Stimulated activated CD8-positive, alpha-beta memory T cell treated with anti-CD3 and anti-CD28 coated beads, Interleukin-15, amount 100 ng/mL, for 4 hours (primary cell): Measurements from ENCODE around the gene ARPC1A.
"Not testable (repeated sequence)": the region's sequence is repeated elsewhere in the genome, so short reads cannot be mapped to it uniquely, and the experiment has no call there.

Source experiments
- DNase-seq, 2 donors: peaks; one replicate each; pipeline ENCODE4 v3.0.0-alpha.2; 2020; ENCODE audit warnings: low read depth in 2 of 2

ARPC1A gene

GRCh38 chr7:99369767-99370391 is 44.2 kb downstream of the ARPC1A start:
- no peak for DNase-seq

DNA sequence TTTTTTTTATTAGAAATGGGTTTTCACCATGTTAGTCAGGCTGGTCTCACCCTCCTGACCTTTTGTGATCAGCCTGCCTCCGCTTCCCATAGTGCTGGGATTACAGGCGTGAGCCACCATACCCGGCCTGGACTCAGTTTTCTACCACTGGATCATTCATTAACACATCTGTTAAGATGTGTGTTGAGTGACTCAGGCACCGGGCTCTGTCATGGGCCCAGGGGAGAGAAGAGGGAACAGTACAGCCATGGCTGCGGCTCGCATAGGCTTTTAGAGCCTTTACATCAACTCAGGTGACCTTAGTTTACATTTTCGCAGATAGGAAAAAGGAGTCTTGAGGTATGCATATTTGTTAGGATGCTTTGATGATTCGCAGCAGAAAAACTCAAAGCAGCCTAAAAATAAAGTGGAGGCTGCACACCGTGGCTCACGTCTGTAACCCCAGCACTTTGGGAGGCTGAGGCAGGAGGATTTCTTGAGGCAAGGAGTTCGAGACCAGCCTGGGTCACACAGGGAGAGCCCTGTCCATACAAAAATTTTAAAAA is 45.8 kb downstream of the ARPC1A start:
- DNase-seq, result no peak

- DNase-seq, result no peak
Measured at GRCh38 chr7:99372275-99373090, 46.8 kb downstream of the ARPC1A start.

DNA sequence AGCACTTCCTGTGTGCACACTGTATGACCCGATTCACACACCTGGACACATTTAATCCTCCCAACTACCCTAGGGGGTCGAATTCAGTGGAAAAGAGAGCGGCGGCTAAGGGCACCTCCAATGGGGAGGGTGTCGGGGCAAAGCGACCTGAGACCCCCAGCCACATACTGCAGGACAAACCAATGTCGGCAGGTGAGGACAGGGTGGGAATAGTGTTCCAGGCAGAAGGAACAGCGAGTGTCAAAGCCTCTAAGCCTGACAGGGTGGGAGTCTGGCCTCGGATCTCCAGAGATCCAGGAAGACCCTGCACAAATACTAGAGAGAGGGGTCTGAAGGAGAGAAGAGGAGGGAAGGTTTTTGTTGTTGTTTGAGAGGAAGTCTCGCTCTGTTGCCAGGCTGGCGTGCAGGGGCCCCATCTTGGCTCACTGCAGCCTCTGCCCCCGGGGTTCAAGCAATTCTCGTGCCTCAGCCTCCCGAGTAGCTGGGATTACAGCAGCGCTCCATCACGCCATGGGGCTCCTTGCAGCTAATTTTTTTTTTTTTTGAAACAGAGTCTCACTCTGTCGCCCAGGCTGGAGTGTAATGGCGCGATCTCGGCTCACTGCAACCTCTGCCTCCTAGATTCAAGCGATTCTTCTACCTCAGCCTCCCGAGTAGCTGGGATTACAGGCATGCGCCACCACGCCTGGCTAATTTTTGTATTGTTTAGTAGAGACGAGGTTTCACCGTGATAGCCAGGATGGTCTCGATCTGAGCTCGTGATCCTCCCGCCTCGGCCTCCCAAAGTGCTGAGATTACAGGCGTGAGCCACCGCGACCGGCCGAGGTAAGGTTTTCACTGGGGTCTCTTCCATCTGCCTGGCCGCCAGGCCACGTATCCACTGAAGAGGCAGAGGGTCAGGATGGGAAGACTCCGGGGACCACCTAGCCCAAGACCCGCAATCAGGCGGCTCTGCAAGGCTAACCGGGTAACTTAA is 47.7 kb downstream of the ARPC1A start:
- DNase-seq, result no peak

DNA sequence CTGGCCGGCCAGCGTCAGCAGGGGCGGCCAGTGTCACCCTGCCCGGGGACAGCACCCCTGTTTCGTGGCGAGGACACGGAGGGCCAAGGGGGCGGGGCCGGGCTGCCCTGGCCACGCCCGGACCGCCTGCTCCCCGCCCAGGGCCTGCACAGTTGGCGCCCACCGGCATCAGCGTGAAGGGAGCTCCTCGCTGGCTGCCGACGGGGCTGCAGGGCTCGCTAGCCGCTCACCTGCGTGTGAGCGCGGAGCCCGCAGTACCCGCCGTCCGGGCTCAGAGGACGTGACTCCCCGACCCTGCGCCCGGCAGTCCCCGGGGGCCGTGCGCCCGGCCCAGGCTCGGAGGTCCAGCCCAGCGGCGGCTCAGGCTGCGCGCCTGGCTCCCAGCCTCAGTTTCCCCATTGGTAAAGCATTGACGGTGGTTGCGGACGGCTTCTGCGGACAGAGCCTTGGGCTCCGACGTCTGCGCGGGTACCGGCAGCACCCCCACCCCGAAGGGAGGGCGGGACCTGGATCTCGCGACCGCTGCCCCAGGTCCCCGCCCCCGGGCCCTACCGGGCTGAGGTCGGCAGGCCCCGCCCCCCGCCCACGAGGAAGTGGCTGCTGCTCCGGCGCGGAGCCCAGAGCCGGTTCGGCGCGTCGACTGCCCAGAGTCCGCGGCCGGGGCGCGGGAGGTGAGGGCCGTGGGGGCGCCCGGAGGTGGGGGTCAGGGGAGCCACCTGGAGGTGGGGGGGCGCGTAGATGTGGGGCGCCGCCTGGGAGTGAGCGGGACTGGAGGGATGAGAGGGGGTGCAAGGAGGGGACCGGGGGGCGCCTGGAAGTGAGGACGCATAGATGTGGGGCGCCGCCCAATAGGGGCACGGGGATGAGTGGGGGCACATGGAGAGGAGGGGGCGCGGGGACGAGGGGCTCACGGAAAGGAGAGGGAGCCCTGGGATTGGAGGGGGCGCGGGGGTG is 48.7 kb downstream of the ARPC1A start, which contains the start of gene ARPC1B:
Gene ARPC1B, plus strand, starts transcription at position 620 of the 954 bp plus-strand sequence. CDS start 10,985 bp downstream, outside the sequence.
- DNase-seq, result peak; percentile 68 to 76

- peak in 1 of 2 donors; percentile 45 for DNase-seq
Measured at GRCh38 chr7:99375070-99375807, 49.5 kb downstream of the ARPC1A start.

DNA sequence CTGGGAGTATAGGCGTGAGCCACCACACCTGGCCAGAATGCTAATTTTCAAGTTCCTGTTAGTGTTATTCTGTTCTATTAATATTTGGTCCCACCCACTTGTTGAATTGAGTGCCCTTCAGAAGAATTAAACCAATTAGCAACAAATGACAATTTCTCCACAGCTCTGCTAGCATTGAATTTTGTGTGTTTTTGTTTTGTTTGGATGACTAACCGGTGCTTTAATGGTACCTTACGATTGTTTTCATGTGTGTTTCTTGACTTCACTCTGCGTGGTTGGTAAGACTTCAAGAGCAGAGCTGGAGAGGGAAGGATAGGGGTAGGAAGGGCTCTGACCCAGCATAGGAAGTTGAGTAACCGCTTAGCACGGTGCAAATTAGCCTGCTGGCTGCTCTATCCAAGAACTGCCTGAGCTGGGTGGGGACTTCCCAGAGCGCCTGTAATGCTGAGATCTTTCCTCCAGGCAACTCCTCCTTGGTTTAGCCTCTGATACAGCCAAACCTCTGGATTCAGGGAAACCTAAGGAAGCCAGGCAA is 53.4 kb downstream of the ARPC1A start:
- DNase-seq, result no peak

GRCh38 chr7:99379693-99380031 is 54.0 kb downstream of the ARPC1A start:
- DNase-seq, result not testable (repeated sequence)

DNA sequence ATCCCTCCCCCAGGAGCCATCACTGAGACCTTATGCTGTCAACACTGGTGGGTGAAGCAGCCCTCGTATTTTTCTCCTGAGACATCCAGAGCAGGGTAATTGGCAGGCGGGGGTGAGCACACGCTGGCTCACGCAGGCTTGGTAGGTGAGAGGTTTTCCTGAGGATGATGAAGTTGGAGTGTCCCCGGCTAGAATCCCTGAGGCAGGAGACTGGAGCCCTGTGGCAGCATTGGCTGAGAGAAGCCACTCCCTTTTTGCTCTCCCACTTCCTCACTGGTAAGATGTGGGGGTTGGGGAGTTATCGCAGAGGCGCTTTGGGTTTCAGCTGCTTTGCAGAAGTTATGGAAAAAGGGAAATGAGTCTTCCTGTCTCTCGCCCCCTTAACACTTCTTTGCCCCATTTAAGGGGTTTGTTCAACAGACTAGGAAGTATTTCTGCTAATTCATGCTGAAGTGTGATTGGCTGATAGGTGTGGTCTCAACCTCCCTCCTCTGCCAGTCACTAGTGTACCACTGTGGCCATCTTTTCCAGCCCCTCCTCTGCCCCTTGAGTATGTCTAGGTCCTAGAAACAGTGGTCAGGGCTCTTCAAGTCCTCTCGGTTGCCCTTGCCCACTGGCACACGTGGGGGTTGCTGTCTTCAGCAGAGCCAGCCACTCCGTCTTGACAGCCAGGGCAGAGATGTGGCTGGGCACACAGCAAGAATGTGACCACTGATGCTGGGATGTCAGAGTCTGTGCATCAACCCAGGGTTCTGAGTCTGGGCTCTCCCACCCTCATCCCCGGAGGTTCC is 54.5 kb downstream of the ARPC1A start:
- DNase-seq, result no peak

GRCh38 chr7:99380823-99381663 is 55.3 kb downstream of the ARPC1A start:
- DNase-seq, result peak; percentile 80 to 90

DNA sequence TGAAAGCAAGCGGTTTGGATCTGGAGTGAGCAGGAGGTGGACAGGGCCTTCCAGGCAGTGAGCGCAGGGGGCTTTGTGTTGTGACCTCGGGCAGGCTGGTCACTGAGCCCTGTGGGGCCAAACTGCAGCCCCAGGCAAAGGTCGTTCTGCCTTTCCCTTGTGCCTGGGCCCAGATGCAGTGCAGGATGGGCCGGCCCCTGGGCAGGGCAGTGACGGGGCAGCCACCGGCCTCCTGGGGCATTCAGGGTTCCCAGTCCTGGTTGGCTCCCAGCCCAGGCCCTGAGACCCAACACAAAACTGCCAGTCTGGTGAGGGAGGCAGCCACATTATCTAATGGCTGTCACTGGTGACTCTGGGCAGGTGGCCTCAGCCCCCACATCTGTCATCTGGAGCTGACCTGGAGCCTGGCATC is 56.0 kb downstream of the ARPC1A start:
- DNase-seq, result no peak

DNA sequence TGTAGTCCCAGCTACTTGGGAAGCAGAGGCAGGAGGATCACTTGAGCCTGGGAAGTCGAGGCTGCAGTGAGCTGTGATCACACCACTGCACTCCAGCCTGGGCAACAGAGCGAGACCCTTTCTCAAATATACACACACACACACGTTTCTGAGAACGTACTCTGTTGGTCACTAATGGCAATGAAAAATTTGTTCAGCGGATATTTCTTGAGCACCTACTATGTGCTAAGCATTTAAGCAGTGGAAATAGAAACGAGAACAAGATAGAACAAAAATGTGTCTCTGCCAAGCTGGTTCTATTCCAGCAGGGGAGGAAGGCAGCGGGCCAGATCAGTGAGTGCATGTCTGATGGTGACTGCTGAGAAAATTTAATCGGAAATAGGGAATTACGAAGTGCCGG is 57.5 kb downstream of the ARPC1A start:
- DNase-seq, result no peak

DNA sequence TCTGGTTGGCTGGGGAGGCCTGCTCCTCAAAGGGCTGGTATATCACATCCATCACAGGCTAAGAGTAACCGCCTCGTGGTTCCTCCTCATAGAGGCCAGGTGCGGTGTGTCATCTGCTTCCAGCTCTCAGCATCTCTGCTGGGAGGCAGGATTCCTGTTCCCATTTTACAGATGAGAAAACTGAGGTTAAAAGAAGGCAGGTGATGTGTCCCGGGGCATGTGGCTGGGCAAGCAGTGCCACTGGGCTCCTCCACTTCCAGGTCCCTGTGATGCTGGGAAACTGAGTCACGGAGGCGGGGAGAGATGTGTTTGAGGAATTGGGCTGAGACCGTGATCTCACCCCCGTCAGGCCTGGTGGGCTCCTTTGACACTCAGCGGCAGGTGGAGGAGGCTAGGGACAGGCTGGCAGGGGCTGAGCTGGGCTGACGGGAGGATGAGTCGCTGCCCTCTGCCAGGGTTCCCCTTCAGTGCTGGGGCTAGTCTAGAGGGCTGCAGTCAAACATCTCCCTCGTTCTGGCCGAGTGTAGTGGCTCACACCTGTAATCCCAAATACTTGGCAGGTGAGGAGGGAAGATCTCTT is 58.2 kb downstream of the ARPC1A start:
- DNase-seq, result no peak

DNA sequence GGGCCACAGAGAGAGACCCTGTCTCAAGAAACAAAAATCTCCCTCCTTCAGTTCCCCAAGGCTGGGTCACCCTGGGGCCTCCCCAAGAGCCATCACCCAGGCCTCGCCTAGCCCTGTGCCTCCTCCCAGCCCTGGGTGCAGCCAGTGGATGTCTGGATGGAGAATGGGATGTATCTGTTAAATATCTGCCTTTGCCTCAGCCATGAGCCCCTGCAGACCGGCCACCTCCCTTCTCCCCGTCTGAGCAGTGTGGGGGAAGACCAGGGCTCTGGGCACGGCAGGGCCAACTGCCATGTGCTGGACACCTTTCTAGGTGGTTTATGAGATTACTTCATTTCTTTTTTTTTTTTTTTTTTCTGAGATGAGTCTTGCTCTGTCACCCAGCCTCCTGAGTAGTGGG is 58.8 kb downstream of the ARPC1A start:
- DNase-seq, result no peak

DNA sequence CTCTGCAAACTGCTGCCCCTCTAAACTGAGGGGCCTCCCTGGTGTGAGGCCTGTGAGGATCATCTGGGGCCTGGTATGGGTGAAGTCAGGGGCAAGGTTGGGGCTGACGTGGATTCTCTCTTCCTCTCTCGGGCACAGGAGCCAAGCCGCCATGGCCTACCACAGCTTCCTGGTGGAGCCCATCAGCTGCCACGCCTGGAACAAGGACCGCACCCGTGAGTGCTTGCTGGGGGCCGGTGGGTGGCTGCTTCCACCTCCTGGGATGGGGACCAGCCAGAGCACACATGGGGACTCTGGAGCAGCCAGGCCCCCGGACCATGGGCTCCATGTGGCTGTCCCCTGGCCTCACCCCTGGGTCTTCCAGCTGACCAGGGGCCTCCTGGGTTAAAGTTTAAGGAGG is 59.9 kb downstream of the ARPC1A start:
- no peak for DNase-seq

DNA sequence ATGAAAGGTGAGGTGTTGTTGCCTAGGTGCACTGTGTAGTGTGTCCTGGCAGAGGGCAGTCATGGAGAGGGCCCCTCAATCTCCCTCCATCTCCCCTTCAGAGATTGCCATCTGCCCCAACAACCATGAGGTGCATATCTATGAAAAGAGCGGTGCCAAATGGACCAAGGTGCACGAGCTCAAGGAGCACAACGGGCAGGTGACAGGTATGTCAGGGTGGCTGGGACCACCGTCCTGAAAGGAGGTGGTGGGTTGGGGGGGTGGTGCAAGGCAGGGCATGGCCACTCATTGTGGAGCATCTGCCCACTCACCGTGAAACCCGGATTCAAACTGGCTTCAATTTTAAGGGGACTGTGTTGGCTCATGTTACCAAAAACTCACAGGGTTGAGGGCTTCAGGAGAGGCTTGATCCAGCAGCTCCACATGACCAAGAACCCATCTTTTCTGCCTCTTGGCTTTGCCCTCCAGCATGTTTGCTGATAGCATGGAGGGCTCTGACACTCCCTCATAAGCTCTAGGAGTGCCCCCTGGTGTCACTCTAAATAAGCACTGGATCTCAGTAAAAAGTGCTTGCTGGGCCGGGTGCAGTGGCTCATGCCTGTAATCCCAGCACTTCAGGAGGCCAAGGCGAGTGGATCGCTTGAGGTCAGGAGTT is 61.0 kb downstream of the ARPC1A start:
- DNase-seq, result no peak

GRCh38 chr7:99387239-99387635 is 61.5 kb downstream of the ARPC1A start:
- not testable (repeated sequence) for DNase-seq
